Stimulated activated naive CD8-positive, alpha-beta T cell treated with anti-CD3 and anti-CD28 coated beads, Interleukin-15, amount 100 ng/mL, for 72 hours (primary cell): ENCODE data around the gene FSTL4.
"Not testable (repeated sequence)": the region's sequence is repeated elsewhere in the genome, so short reads cannot be mapped to it uniquely, and the experiment has no call there.

ENCODE experiments used
- ATAC-seq: fragments of 150-1000 bp; cut with Tn5 transposase; 2 replicates; pipeline ENCODE4 v1.10.0; 2021; ENCODE audit warnings: mild to moderate bottlenecking, moderate library complexity
- DNase-seq, 2 donors: peaks; one replicate each; pipeline ENCODE4 v3.0.0; 2021 to 2022
- H3K27ac Mint-ChIP-seq, 2 donors: one replicate each; pipeline ENCODE4 v1.8.0; 2022; ENCODE audit warnings: mild to moderate bottlenecking in 2 of 2, mixed read lengths in 2 of 2, moderate library complexity in 2 of 2
- H3K27me3 Mint-ChIP-seq: one replicate; pipeline ENCODE4 v1.8.0; 2022; ENCODE audit warnings: mixed read lengths
- H3K4me1 Mint-ChIP-seq: one replicate; pipeline ENCODE4 v1.8.0; 2022; ENCODE audit warnings: mild to moderate bottlenecking, mixed read lengths
- H3K4me3 Mint-ChIP-seq, 2 donors: one replicate each; pipeline ENCODE4 v1.8.0; 2022; ENCODE audit warnings: mild to moderate bottlenecking in 2 of 2, mixed read lengths in 2 of 2, moderate library complexity in 1 of 2
- H3K9me3 Mint-ChIP-seq, 2 donors: one replicate each; pipeline ENCODE4 v1.8.0; 2022; ENCODE audit warnings: mixed read lengths in 2 of 2

FSTL4 gene

DNA sequence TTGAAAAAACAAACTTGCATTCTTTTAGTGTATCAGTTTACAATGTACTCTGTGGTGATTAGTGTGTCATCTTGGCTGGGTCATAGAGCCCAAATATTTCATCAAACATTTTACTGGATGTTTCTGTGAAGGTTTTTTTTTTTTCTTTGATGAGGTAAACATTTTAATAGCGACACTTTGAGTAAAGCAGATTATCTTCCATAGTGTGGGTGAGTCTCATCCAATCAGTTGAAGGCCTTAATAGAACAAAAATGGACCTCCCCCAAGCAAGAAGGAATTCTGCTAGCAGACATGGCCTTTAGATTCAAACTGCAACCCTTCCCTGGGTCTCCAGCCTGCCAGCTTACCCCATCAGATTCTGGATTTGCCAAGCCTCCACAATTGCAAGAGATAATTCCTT lies 72.5 kb downstream of the FSTL4 start:
- no peaks in the 10 kb centered on the region for H3K9me3 Mint-ChIP-seq
- no peaks in the 10 kb centered on the region for H3K4me1 Mint-ChIP-seq
- no peak overlapping the region for H3K27ac Mint-ChIP-seq
- H3K27me3 Mint-ChIP-seq, result peaks cover 40% of the 10 kb centered on the region
- ATAC-seq (no peak), DNase-seq (no peak)
- H3K4me3 Mint-ChIP-seq, result no peak overlapping the region

GRCh38 chr5:133538718-133539117 lies 73.6 kb downstream of the FSTL4 start:
- DNase-seq (no peak), ATAC-seq (no peak)
- Mint-ChIP-seq H3K27me3 (peaks cover 38% of the 10 kb centered on the region), H3K4me1 (no peaks in the 10 kb centered on the region), H3K9me3 (no peaks in the 10 kb centered on the region), H3K4me3 (no peak overlapping the region), H3K27ac (no peak overlapping the region)

DNA sequence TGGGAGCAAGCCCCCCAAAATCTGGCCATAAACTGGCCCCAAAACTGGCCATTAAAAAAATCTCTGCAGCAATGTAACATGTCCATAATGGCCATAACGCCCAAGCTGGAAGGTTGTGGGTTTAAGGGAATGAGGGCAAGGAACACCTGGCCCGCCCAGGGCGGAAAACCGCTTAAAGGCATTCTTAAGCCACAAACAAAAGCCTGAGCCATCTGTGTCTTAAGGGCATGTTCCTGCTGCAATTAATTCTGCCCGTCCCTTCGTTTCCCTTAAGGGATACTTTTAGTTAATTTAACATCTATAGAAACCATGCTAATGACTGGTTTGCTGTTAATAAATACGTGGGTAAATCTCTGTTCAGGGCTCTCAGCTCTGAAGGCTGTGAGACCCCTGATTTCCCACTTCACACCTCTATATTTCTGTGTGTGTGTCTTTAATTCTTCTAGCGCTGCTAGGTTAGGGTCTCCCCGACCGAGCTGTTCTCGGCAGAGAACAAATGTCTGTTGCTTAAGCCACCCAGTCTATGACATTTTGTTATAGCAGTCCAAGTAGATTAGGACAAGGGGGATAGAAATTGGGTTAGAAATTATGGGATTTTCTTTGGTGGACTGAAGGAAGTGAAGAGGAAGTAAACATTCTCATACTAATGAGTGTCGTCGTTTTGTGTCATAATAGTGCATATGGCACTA lies 77.0 kb downstream of the FSTL4 start:
- H3K4me3 Mint-ChIP-seq, DNase-seq, H3K9me3 Mint-ChIP-seq, H3K4me1 Mint-ChIP-seq, ATAC-seq, H3K27ac Mint-ChIP-seq: not testable (repeated sequence)
- peaks cover 16% of the 10 kb centered on the region for H3K27me3 Mint-ChIP-seq

- ATAC-seq, result no peak
- H3K4me3 Mint-ChIP-seq, result no peak overlapping the region
- peaks cover 15% of the 10 kb centered on the region for H3K27me3 Mint-ChIP-seq
- no peak overlapping the region for H3K27ac Mint-ChIP-seq
- no peak for DNase-seq
- H3K9me3 Mint-ChIP-seq, result no peaks in the 10 kb centered on the region
- no peaks in the 10 kb centered on the region for H3K4me1 Mint-ChIP-seq
Observed at GRCh38 chr5:133534566-133534965, 77.8 kb downstream of the FSTL4 start.

- H3K4me3 Mint-ChIP-seq, result no peak overlapping the region
- no peak for ATAC-seq
- peaks cover 5% of the 10 kb centered on the region for H3K27me3 Mint-ChIP-seq
- no peaks in the 10 kb centered on the region for H3K4me1 Mint-ChIP-seq
- H3K27ac Mint-ChIP-seq, result no peak overlapping the region
- no peaks in the 10 kb centered on the region for H3K9me3 Mint-ChIP-seq
- no peak for DNase-seq
Observed at GRCh38 chr5:133533541-133533940, 78.8 kb downstream of the FSTL4 start.

DNA sequence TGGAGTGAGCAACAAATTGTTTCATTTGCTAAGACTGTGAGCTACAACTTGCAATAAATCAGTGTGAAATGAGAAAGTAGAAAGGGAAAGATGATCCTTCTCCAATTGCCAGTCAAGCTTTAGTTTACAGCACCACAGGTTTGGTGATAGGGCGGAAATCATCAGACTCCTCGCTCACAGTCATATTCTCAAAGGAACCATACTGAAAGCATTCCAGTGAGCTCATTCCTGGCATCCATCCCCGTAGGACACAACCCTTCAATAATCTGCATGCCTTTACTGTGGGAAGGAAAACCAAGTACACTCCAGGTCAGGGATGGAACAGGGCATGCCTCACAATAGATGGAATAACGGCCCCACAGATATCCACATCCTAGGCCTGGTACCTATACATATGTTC lies 80.7 kb downstream of the FSTL4 start:
- no peak for ATAC-seq
- Mint-ChIP-seq H3K27ac (no peak overlapping the region), H3K4me1 (no peaks in the 10 kb centered on the region), H3K9me3 (no peaks in the 10 kb centered on the region), H3K27me3 (no peaks in the 10 kb centered on the region), H3K4me3 (no peak overlapping the region)
- DNase-seq, result no peak

GRCh38 chr5:133531178-133531577 lies 81.2 kb downstream of the FSTL4 start:
- H3K27ac Mint-ChIP-seq, result no peak overlapping the region
- H3K4me1 Mint-ChIP-seq, result no peaks in the 10 kb centered on the region
- no peak for DNase-seq
- peak; percentile 58 for ATAC-seq
- H3K9me3 Mint-ChIP-seq, result no peaks in the 10 kb centered on the region
- no peak overlapping the region for H3K4me3 Mint-ChIP-seq
- H3K27me3 Mint-ChIP-seq, result no peaks in the 10 kb centered on the region

DNA sequence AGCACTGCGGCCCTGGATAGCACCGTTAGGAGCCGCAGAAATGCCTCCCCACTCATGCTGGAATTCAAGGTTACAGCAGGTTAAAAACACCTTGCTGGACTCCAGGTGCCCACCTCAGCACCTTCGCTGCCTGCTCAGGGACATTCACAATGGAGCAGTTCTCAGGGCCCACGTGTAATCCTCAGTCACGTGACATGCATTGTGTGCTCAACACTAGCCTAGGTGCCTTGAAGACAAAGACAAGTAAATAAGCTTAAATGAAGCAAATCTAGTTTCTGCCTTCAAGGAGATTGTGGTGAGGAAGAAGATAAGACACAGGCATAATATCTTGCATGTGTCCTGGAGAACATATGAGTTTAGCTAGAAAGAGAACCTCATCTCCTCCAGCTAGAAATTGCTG lies 82.1 kb downstream of the FSTL4 start:
- no peaks in the 10 kb centered on the region for H3K9me3 Mint-ChIP-seq
- no peak for ATAC-seq
- no peaks in the 10 kb centered on the region for H3K27me3 Mint-ChIP-seq
- no peak overlapping the region for H3K4me3 Mint-ChIP-seq
- DNase-seq, result no peak
- no peak overlapping the region for H3K27ac Mint-ChIP-seq
- H3K4me1 Mint-ChIP-seq, result no peaks in the 10 kb centered on the region

DNA sequence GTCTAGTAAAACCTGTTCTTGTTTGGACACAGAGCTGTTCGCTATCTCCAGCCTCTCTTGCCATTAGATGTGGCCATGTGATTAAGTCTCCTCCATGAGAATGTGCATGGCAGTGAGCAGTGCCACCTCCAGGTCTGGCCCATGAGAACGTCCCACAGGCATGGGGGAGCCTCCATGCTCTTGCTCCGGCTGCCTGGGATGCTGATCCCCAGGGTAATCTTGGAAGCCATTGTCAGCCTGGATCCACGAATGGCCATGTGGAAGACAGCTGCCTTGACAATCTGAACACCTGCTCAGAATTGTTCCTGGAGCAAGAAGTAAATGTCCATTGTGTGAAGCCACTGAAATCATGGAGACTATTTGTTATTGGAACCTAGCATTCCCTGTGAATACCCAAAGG lies 83.5 kb downstream of the FSTL4 start:
- no peak for ATAC-seq
- Mint-ChIP-seq H3K4me1 (no peaks in the 10 kb centered on the region), H3K4me3 (no peak overlapping the region), H3K27me3 (no peaks in the 10 kb centered on the region), H3K9me3 (no peaks in the 10 kb centered on the region), H3K27ac (peak overlapping the region in 1 of 2 donors; percentile 38)
- DNase-seq, result no peak

GRCh38 chr5:133527311-133527710 lies 85.0 kb downstream of the FSTL4 start:
- no peaks in the 10 kb centered on the region for H3K9me3 Mint-ChIP-seq
- no peaks in the 10 kb centered on the region for H3K4me1 Mint-ChIP-seq
- no peak overlapping the region for H3K27ac Mint-ChIP-seq
- no peaks in the 10 kb centered on the region for H3K27me3 Mint-ChIP-seq
- DNase-seq (no peak), ATAC-seq (no peak)
- H3K4me3 Mint-ChIP-seq, result no peak overlapping the region

- H3K27me3 Mint-ChIP-seq, result peaks cover 5% of the 10 kb centered on the region
- H3K4me3 Mint-ChIP-seq, result no peak overlapping the region
- ATAC-seq (no peak), DNase-seq (no peak)
- H3K27ac Mint-ChIP-seq, result no peak overlapping the region
- no peaks in the 10 kb centered on the region for H3K4me1 Mint-ChIP-seq
- no peaks in the 10 kb centered on the region for H3K9me3 Mint-ChIP-seq
Observed at GRCh38 chr5:133526368-133526767, 86.0 kb downstream of the FSTL4 start.

DNA sequence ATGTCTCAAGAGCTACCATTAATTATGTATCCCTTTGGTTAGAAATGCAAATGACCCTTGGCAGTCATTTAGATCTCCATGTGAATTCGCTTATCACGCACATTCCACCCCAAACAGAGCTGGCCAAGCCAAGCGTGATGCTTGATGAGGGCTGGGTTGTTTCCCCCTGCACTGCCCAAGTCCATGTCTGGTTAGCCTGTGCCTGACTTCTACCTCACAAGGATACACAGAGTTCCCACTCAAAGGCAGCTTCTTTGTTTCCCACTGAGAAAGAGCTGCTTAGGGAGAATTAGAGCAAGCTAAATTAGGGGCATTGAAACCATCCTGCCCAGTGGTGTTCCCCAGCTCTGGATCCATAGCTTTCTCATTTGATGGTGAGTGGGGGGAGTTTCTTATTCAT lies 87.2 kb downstream of the FSTL4 start:
- ATAC-seq (no peak), DNase-seq (no peak)
- Mint-ChIP-seq H3K9me3 (no peaks in the 10 kb centered on the region), H3K4me3 (no peak overlapping the region), H3K27me3 (peaks cover 10% of the 10 kb centered on the region), H3K27ac (no peak overlapping the region), H3K4me1 (no peaks in the 10 kb centered on the region)

DNA sequence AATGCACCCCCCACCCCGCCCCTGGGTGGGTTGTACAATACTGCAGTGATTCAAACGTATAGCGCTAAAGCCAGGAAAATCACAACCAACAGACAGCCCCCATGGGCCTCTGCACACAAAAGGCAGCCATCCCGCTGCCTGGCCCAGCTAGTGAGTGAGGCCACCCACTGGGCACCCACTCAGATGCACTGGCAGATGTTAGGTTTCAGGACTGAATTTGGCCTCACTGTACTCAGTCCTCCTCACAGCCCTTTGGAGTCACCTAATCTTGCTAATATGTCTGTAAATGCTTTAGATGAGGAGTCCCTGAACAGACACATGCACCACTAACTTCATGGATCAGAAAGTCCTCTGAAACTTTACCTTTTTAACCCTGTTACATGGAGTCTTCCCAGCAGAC lies 87.7 kb downstream of the FSTL4 start:
- no peak overlapping the region for H3K27ac Mint-ChIP-seq
- H3K9me3 Mint-ChIP-seq, result no peaks in the 10 kb centered on the region
- no peak overlapping the region for H3K4me3 Mint-ChIP-seq

GRCh38 chr5:133523961-133524586 lies 88.3 kb downstream of the FSTL4 start:
- no peak overlapping the region for H3K4me3 Mint-ChIP-seq
- H3K27ac Mint-ChIP-seq, result no peak overlapping the region
- DNase-seq, result no peak
- H3K27me3 Mint-ChIP-seq, result peaks cover 16% of the 10 kb centered on the region
- H3K4me1 Mint-ChIP-seq, result no peaks in the 10 kb centered on the region
- ATAC-seq, result no peak
- no peaks in the 10 kb centered on the region for H3K9me3 Mint-ChIP-seq

More for the DNA sequence above, 87.7 kb downstream of the FSTL4 start:
- H3K27me3 Mint-ChIP-seq, result peaks cover 10% of the 10 kb centered on the region
- DNase-seq, result no peak
- no peaks in the 10 kb centered on the region for H3K4me1 Mint-ChIP-seq
- no peak for ATAC-seq

- Mint-ChIP-seq H3K4me3 (no peak overlapping the region), H3K4me1 (no peaks in the 10 kb centered on the region), H3K27ac (no peak overlapping the region), H3K27me3 (peaks cover 18% of the 10 kb centered on the region), H3K9me3 (no peaks in the 10 kb centered on the region)
- no peak for DNase-seq
- ATAC-seq, result no peak
Observed at GRCh38 chr5:133523013-133523658, 89.2 kb downstream of the FSTL4 start.

GRCh38 chr5:133521801-133522200 lies 90.5 kb downstream of the FSTL4 start:
- no peaks in the 10 kb centered on the region for H3K9me3 Mint-ChIP-seq
- H3K4me1 Mint-ChIP-seq, result no peaks in the 10 kb centered on the region
- peaks cover 18% of the 10 kb centered on the region for H3K27me3 Mint-ChIP-seq
- DNase-seq, result no peak
- ATAC-seq, result no peak
- H3K4me3 Mint-ChIP-seq, result no peak overlapping the region
- H3K27ac Mint-ChIP-seq, result no peak overlapping the region
